GM10266 (cell line): ENCODE data around the gene ASIP.
A peak's percentile ranks its signal among the peaks of the same experiment; 100 is the strongest.

Experiments
- DNase-seq: peaks from one replicate; pipeline ENCODE4 v3.0.0; 2012; ENCODE audit errors: extremely low spot score
- CTCF ChIP-seq: IDR thresholded peaks from 2 replicates; pipeline ENCODE4 v1.5.1; 2012; ENCODE audit warnings: mild to moderate bottlenecking, low read depth; ENCODE audit not compliant: control insufficient read depth, insufficient read depth; ENCODE audit errors: missing control alignments

Gene ASIP

GRCh38 chr20:34305333-34306230 lies 64.4 kb downstream of the ASIP start:
- no peak for DNase-seq
- no peak for TF ChIP-seq CTCF

- TF ChIP-seq CTCF: no peak
- no peak for DNase-seq
Measured at GRCh38 chr20:34309691-34310090, 68.5 kb downstream of the ASIP start.

- no peak for DNase-seq
- no peak for TF ChIP-seq CTCF
Measured at GRCh38 chr20:34310481-34311117, 69.4 kb downstream of the ASIP start.

DNA sequence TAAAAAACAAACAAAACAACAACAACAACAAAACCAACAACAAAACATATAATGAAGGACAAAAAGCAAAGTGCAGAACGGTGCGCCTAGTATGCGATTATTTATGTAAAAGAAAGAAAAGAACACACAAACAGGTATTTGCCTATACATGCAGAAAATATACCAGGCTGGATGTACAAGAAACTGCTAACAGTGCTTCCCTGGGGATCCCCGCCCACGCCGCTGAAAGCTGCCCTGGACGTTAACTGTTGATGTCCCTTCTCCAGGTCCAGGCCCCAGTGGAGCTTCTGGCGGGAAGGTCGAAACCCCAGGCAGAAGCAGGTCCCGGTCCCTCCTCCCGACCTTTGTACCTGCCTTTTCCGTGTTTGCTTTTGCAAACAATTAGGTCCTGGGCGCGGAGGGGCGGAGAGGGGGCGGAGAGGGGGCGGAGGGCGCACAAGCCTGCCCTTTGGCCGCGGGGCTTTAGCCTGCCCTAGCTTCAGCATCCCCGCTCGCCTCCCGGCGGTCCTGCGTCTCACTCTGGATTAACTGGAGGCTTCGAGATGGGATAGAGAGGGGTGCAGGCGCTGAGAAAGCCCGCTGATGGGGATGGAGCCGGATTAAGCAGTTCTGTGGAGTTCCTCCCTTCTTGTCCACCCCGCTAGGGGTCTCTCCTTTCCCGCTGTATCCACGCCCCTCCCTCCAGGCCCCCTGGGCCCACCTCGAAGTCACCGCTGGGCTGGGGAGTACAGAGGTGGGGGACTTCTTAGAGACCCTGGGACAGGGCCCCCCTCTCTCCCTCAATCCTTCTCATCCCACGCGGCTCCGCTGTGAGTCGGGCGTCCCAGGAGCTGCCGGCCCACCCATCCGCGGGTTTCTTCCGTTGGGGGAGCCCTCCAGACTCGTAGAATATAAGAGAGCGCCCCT lies 70.1 kb downstream of the ASIP start:
- peak; percentile 20 for TF ChIP-seq CTCF
- DNase-seq: no peak

GRCh38 chr20:34312024-34312460 lies 70.8 kb downstream of the ASIP start:
- DNase-seq: no peak
- TF ChIP-seq CTCF: no peak

DNA sequence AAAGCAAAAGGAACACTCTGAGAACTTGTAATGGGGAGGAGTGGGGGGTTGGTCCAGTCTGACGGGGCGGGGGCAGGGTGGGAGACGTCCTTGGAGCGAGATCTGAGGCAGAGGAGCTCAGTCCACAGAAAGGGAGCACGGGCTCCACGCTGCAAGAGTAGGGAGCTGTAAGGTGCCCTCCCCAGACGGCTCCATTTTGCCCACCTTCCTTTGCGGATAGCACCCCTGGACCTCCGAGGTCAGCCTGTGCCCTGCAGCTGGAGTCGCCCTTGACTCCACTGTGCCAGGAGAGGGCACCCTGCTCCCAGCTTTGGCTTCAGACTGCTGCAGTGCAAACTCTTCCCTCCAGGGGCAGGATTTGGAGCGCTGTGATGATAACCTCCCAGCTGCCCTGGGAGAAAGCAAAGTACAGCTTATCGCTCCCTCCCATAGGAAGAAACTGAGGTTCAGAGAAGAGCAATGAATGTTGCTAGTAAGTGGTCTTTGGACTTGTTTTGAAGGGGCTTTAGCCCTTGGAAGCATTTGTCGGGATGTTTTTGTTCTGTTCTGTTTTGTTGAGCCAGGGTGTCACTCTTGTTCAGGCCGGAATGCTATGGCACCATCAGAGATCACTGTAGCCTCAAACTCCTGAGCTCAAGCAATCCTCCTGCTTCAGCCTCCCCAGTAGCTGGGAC lies 71.5 kb downstream of the ASIP start:
- peak; percentile 86 for DNase-seq
- peak; percentile 100 for TF ChIP-seq CTCF
